GM12801 (cell line): ENCODE results near the gene AGAP2.

Experiments
- CTCF ChIP-seq: IDR thresholded peaks from one replicate; pipeline ENCODE4 v1.5.1; 2011; ENCODE audit warnings: control low read depth; ENCODE audit not compliant: insufficient read length; ENCODE audit errors: extremely low read depth

Gene AGAP2

GRCh38 chr12:57761391-57761998 lies 23.0 kb upstream of the AGAP2 start:
- no peak for TF ChIP-seq CTCF

GRCh38 chr12:57760347-57760982 lies 21.9 kb upstream of the AGAP2 start:
- TF ChIP-seq CTCF = no peak

- no peak for TF ChIP-seq CTCF
These were observed 20.9 kb upstream of the AGAP2 start for GRCh38 chr12:57759360-57759980.

DNA sequence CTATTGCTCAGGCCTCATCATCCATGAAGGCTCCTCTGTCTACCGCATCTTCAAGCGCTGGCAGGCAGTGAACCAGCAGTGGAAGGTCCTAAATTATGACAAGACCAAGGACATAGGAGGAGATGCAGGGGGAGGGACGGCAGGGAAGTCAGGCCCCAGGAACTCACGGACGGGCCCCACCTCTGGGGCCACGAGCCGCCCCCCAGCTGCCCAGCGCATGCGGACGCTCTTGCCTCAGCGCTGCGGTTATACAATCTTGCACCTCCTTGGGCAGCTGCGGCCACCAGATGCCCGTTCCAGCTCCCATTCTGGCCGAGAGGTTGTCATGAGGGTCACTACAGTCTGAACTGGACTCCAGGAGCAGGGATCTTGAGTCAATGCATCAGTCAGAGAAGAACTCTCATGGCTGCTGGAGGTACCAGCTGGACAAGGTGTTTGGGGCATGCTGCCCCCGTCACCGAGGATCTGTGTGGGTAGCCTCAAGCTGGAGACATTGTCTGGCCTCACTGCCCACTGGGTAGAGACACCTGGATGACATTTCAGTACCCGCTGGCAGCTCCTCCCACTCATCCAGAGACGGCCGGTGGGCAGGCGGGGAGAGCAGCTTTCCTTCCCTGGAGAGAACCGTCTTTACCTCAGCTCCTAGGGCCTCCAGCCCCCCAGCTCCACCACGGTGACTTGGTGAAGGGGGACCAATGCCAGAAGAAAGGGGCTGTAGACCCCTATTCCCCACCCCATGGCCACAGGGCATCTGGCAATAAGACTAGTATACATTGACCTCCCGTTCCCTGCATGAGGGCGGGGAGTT lies 20.2 kb upstream of the AGAP2 start:
- no peak for TF ChIP-seq CTCF

DNA sequence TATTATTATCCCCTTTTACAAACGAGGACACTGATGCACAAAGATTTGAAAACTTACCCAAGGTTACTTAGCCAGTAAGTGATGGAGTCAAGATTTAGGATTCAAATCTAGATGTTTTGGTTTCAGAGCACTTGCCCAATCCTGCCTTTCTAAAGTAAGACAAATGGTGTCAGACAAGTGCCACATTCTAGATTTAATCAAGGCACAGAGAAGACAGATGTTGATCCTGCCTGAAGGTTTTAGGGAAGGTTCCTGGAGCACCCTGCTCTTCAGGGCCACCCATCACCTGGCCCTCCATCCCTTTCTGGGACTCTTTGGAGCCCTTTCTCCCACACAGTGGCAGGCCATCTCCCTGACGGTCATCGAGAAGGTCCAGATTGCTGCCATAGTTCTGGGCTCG lies 19.2 kb upstream of the AGAP2 start:
- no peak for TF ChIP-seq CTCF

DNA sequence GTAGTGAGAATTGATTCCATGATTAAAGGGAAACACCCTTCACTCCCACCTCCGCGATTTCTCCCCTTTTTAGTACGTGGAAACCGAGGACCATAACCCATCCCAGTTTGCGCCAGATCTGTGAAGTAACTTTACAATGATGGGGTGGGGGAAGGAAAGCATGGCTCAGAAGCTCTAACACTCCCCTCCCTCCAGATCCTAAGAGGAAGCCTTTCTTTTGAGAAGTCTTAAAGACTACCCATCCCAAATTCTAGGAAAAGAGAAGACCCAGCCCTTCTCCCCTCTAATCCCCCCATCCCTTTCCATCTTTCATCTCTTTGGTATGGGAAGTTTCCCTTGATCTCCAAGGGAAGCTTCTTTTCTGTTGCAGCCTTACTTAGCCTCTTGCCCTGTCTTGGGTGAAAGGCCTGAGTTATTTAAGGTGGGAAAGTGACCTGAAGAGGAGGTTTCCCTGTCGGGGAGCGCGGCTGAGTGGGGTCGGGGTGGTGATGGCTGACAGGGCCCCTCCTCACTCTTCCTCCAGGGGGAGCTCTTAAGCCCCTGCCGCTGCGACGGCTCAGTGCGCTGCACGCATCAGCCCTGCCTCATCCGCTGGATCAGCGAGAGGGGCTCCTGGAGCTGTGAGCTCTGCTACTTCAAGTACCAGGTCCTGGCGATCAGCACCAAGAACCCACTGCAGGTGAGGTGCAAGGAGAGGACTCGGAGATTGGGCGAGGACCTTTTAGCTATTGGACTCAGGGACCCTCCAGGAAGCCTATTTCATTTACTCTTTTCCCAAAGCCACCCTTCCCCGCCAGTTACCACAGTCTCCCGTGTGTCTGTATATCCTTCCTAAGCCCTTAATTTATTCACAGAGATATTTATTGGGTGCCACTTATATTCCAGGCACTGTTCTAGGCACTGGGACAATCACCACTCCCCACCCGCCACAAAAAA lies 18.1 kb upstream of the AGAP2 start:
- no peak for TF ChIP-seq CTCF
